HEK293 (cell line): ENCODE measurements around the gene SELPLG.

Experiments used
- CTCF ChIA-PET: fragments of 350-600 bp; formaldehyde crosslinking; extraction: SDS; loops from one replicate; lab custom pipeline; 2021; ENCODE audit warnings: antibody characterized with exemption; lab: Yijun Ruan, JAX
- POLR2A ChIA-PET: fragments of 300-600 bp; formaldehyde crosslinking; extraction: SDS; loops from one replicate; lab custom pipeline; 2020; ENCODE audit warnings: antibody characterized with exemption, inconsistent platforms; lab: Yijun Ruan, JAX
- H3K27ac ChIP-seq: fragments of 200-500 bp; sonication (Bioruptor generic); 2 replicates; pipeline ENCODE4 v1.5.1; 2014; ENCODE audit warnings: low read depth, low read length, control low read depth, inconsistent platforms; ENCODE audit errors: extremely low read depth
- H3K36me3 ChIP-seq, 2 experiments: fragments of 200-500 bp in 1 of 2; sonication (Bioruptor generic) in 1 of 2; 1 replicate in 1 of 2; 2 replicates in 1 of 2; pipeline ENCODE4 v1.5.1; 2014 to 2017; ENCODE audit warnings: inconsistent platforms in 2 of 2, low read length in 2 of 2; ENCODE audit not compliant: control insufficient read depth in 2 of 2, insufficient read depth in 1 of 2
- H3K4me1 ChIP-seq: fragments of 200-500 bp; sonication (Bioruptor generic); 2 replicates; pipeline ENCODE4 v1.5.1; 2014; ENCODE audit warnings: mild to moderate bottlenecking, low read length, inconsistent platforms; ENCODE audit not compliant: control insufficient read depth, insufficient read depth
- H3K4me3 ChIP-seq: 2 replicates; pipeline ENCODE4 v1.5.1; 2011; ENCODE audit warnings: low read depth, mild to moderate bottlenecking, control low read depth, low read length, moderate library complexity
- H3K9me3 ChIP-seq: fragments of 200-500 bp; sonication (Bioruptor generic); 2 replicates; pipeline ENCODE4 v1.5.1; 2014; ENCODE audit warnings: low read depth, low read length, inconsistent platforms; ENCODE audit not compliant: control insufficient read depth, insufficient read depth
- GLI4 ChIP-seq: fragments of 450-650 bp; formaldehyde crosslinking; IDR thresholded peaks from 2 replicates; pipeline ENCODE4 v1.5.1; 2016; ENCODE audit warnings: missing biosample characterization, missing genetic modification characterization
- INSM2 ChIP-seq: fragments of 450-650 bp; formaldehyde crosslinking; IDR thresholded peaks from 2 replicates; pipeline ENCODE4 v1.5.1; 2016; ENCODE audit warnings: missing biosample characterization, missing genetic modification characterization
- ZBTB49 ChIP-seq: fragments of 450-650 bp; formaldehyde crosslinking; IDR thresholded peaks from 2 replicates; pipeline ENCODE4 v1.5.1; 2016; ENCODE audit warnings: missing biosample characterization, missing genetic modification characterization, low read depth
- ZNF121 ChIP-seq: fragments of 450-650 bp; formaldehyde crosslinking; IDR thresholded peaks from 2 replicates; pipeline ENCODE4 v1.5.1; 2016; ENCODE audit warnings: missing biosample characterization, missing genetic modification characterization
- ZNF148 ChIP-seq: fragments of 450-650 bp; formaldehyde crosslinking; IDR thresholded peaks from 2 replicates; pipeline ENCODE4 v1.5.0; 2017; ENCODE audit warnings: missing biosample characterization, missing genetic modification characterization, borderline replicate concordance
- ZNF19 ChIP-seq: fragments of 450-650 bp; formaldehyde crosslinking; IDR thresholded peaks from 2 replicates; pipeline ENCODE4; 2016; ENCODE audit warnings: missing biosample characterization, missing genetic modification characterization, low read depth
- ZNF324 ChIP-seq: fragments of 450-650 bp; formaldehyde crosslinking; IDR thresholded peaks from 2 replicates; pipeline ENCODE4 v1.5.1; 2016; ENCODE audit warnings: missing biosample characterization, missing genetic modification characterization
- ZNF426 ChIP-seq: fragments of 450-650 bp; formaldehyde crosslinking; IDR thresholded peaks from 2 replicates; pipeline ENCODE4 v1.5.1; 2017; ENCODE audit warnings: missing biosample characterization, missing genetic modification characterization, mild to moderate bottlenecking, inconsistent platforms, moderate library complexity
- ZNF623 ChIP-seq: fragments of 450-650 bp; formaldehyde crosslinking; IDR thresholded peaks from 2 replicates; pipeline ENCODE4 v1.5.1; 2016; ENCODE audit warnings: missing biosample characterization, missing genetic modification characterization
- ZNF629 ChIP-seq: fragments of 450-650 bp; formaldehyde crosslinking; IDR thresholded peaks from 2 replicates; pipeline ENCODE4 v1.5.1; 2017; ENCODE audit warnings: missing biosample characterization, missing genetic modification characterization

The SELPLG gene

GRCh38 chr12:108611884-108612415 is 21.7 kb downstream of the SELPLG start (continued):
- TF ChIP-seq GLI4 (tag by site-specific recombination): no peak

GRCh38 chr12:108610856-108611605 is 22.7 kb downstream of the SELPLG start:
- Histone ChIP-seq H3K4me3 (no peak overlapping the region), H3K36me3 (no peaks in the 10 kb centered on the region), H3K9me3 (no peaks in the 10 kb centered on the region), H3K27ac (no peak overlapping the region), H3K4me1 (no peaks in the 10 kb centered on the region)
- TF ChIP-seq ZNF19 (tag by site-specific recombination) (no peak), ZBTB49 (tag by site-specific recombination) (no peak), ZNF629 (tag by site-specific recombination) (no peak), INSM2 (no peak), ZNF426 (no peak), ZNF121 (tag by site-specific recombination) (no peak), ZNF148 (tag by site-specific recombination) (no peak), ZNF324 (tag by site-specific recombination) (no peak)
- ChIA-PET CTCF (interaction anchor here (0.6 to 2.7 kb wide), 5 partner anchors 16 to 192 kb away, joined by 3 to 8 read pairs (median 3); no protein-coding TSS in a partner anchor), POLR2A (no interaction called here)

GRCh38 chr12:108610336-108610815 is 23.3 kb downstream of the SELPLG start:
- Histone ChIP-seq H3K4me3 (no peak overlapping the region), H3K36me3 (no peaks in the 10 kb centered on the region), H3K27ac (no peak overlapping the region), H3K4me1 (no peaks in the 10 kb centered on the region), H3K9me3 (no peaks in the 10 kb centered on the region)
- CTCF ChIA-PET: interaction anchor here (0.6 to 3.7 kb wide), 3 partner anchors 8 to 47 kb away, joined by 3 to 15 read pairs (median 3); no protein-coding TSS in a partner anchor
- POLR2A ChIA-PET: no interaction called here
- TF ChIP-seq ZNF629 (tag by site-specific recombination): no peak
- TF ChIP-seq ZNF623 (tag by site-specific recombination): peak; percentile 87
